ENCODE data around the gene TJP2. TPM values are rescaled to one million over a fixed set of nuclear protein-coding genes. Genes with fewer than 3 reads are reported as not detected.

The TJP2 gene
- total and polyA plus RNA-seq, 10 of the 15 experiments (the other 5 are each of a cell fraction or from before 2014, with no cell fraction given), result 6.4 to 59.9 (median 29.7) TPM

- ChIA-PET SMC1A (ENCODE audit: uncharacterized antibody, unreplicated experiment) (interaction anchor here (0.6 to 1.2 kb wide), 2 partner anchors 9 to 585 kb away, joined by 3 read pairs; no protein-coding TSS in a partner anchor), RAD21 (ENCODE audit: unreplicated experiment) (no interaction called here), CTCF (interaction anchor here (1.3 to 1.6 kb wide), 2 partner anchors 18 to 72 kb away, joined by 3 to 4 read pairs; no protein-coding TSS in a partner anchor), POLR2A (no interaction called here)
- H3K27me3 ChIP-seq (replicated peaks in 1 of 2; ENCODE audit: control insufficient read depth in 2 of 2, insufficient read depth in 2 of 2, low read length in 1 of 2), result no peaks in the 10 kb centered on the region
- no peak for ATAC-seq
- no peak overlapping the region for H2AFZ ChIP-seq (ENCODE audit: control insufficient read depth, low read depth, low read length)
- WGBS (ENCODE audit: insufficient coverage, insufficient replicate concordance, low lambda C conversion rate, missing lambda C conversion rate), result 65% methylated on average over 7 of the region's 7 CpGs
- in situ Hi-C loops (cut with MboI) (no loop called here), intact Hi-C loops (cut with micrococcal nuclease; ENCODE audit: unreplicated experiment) (no loop called here)
- H3K4me2 ChIP-seq (ENCODE audit: control insufficient read depth, insufficient read depth), result no peak overlapping the region
- H3K9ac ChIP-seq (ENCODE audit: control insufficient read depth, insufficient read depth, low read length), result no peak overlapping the region
- BruUV-seq (replicated peaks), result no TSS peak
- DNase-seq (ENCODE audit: low read depth, low spot score), result no peak
- H3K27ac ChIP-seq (ENCODE audit: control insufficient read depth, insufficient read depth), result no peak overlapping the region
- H4K20me1 ChIP-seq (ENCODE audit: control insufficient read depth, insufficient read depth), result no peaks in the 10 kb centered on the region
- FAIRE-seq, result no peak
- H3K79me2 ChIP-seq (ENCODE audit: control insufficient read depth, insufficient read depth, low read length), result no peaks in the 10 kb centered on the region
- peaks cover 4 to 8% of the 10 kb centered on the region in 2 experiments; a peak in 3 of 4 replicates for H3K36me3 ChIP-seq (ENCODE audit: control insufficient read depth in 2 of 2, insufficient read depth in 2 of 2, low read length in 1 of 2)
- H3K4me1 ChIP-seq (ENCODE audit: control insufficient read depth, insufficient read depth, low read length), result no peaks in the 10 kb centered on the region
- no peaks in the 10 kb centered on the region for H3K9me3 ChIP-seq (replicated peaks; ENCODE audit: control insufficient read depth, insufficient read depth, low read length)
- no peak overlapping the region for H3K4me3 ChIP-seq
- TF ChIP-seq NFXL1 (IDR thresholded peaks at IDR 0.05; ENCODE audit: borderline replicate concordance) (no peak), YY1 (IDR thresholded peaks at IDR 0.05; ENCODE audit: low read depth, low read length) (no peak), E2F8 (IDR thresholded peaks at IDR 0.05; ENCODE audit: low read depth, partially characterized antibody) (no peak), MTA3 (IDR thresholded peaks at IDR 0.05; ENCODE audit: borderline replicate concordance, low read length) (no peak), MLLT1 (IDR thresholded peaks at IDR 0.05) (no peak), ASH2L (IDR thresholded peaks at IDR 0.05; ENCODE audit: borderline replicate concordance, low read depth) (no peak), RCOR1 (conservative IDR thresholded peaks at IDR 0.05; ENCODE audit: low read depth, low read length) (no peak), STAT1 (conservative IDR thresholded peaks at IDR 0.05) (no peak), MXI1 (IDR thresholded peaks at IDR 0.05; ENCODE audit: low read depth, low read length) (no peak), YBX1 (IDR thresholded peaks at IDR 0.05) (no peak), EZH2 (IDR thresholded peaks at IDR 0.05; ENCODE audit: borderline replicate concordance, control insufficient read depth, low read depth, low read length) (no peak), MYC (IDR thresholded peaks at IDR 0.05; ENCODE audit: insufficient read depth, insufficient read length, insufficient replicate concordance, low read length, severe bottlenecking) (no peak), SMAD5 (IDR thresholded peaks at IDR 0.05; ENCODE audit: low read depth) (no peak), STAT3 (IDR thresholded peaks at IDR 0.05; ENCODE audit: low read depth, low read length) (no peak), RELA (IDR thresholded peaks at IDR 0.05; ENCODE audit: borderline replicate concordance, partially characterized antibody) (no peak)
- TF ChIP-seq, protein P1, sequence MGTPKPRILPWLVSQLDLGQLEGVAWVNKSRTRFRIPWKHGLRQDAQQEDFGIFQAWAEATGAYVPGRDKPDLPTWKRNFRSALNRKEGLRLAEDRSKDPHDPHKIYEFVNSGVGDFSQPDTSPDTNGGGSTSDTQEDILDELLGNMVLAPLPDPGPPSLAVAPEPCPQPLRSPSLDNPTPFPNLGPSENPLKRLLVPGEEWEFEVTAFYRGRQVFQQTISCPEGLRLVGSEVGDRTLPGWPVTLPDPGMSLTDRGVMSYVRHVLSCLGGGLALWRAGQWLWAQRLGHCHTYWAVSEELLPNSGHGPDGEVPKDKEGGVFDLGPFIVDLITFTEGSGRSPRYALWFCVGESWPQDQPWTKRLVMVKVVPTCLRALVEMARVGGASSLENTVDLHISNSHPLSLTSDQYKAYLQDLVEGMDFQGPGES (IDR thresholded peaks at IDR 0.05), result no peak
- TF ChIP-seq, protein P2, sequence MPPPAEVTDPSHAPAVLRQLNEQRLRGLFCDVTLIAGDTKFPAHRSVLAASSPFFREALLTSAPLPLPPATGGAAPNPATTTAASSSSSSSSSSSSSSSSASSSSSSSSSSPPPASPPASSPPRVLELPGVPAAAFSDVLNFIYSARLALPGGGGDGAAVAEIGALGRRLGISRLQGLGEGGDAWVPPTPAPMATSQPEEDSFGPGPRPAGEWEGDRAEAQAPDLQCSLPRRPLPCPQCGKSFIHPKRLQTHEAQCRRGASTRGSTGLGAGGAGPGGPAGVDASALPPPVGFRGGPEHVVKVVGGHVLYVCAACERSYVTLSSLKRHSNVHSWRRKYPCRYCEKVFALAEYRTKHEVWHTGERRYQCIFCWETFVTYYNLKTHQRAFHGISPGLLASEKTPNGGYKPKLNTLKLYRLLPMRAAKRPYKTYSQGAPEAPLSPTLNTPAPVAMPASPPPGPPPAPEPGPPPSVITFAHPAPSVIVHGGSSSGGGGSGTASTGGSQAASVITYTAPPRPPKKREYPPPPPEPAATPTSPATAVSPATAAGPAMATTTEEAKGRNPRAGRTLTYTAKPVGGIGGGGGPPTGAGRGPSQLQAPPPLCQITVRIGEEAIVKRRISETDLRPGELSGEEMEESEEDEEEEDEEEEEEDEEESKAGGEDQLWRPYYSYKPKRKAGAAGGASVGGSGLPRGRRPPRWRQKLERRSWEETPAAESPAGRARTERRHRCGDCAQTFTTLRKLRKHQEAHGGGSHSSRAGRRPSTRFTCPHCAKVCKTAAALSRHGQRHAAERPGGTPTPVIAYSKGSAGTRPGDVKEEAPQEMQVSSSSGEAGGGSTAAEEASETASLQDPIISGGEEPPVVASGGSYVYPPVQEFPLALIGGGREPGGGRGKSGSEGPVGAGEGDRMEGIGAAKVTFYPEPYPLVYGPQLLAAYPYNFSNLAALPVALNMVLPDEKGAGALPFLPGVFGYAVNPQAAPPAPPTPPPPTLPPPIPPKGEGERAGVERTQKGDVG (CRISPR knock-in tag; IDR thresholded peaks at IDR 0.05), result no peak
Observed at GRCh38 chr9:69236188-69236587, 62.1 kb downstream of the TJP2 start.

Data from GM12878 (cell line).